IMR-90 (cell line): ENCODE results near the gene TRIM5. TPM values are rescaled to one million over a fixed set of nuclear protein-coding genes. Genes with fewer than 3 reads are reported as not detected.

Experiments
- ATAC-seq: fragments of 200-7000 bp; cut with Tn5 transposase; 2 replicates; pipeline ENCODE4 v1.9.1; 2020; ENCODE audit warnings: low read depth, mild to moderate bottlenecking, moderate library complexity
- BruUV-seq: library from RNA; stranded (reverse); fragments of 400-500 nt; replicated peaks from 2 replicates; lab custom pipeline; 2021; lab: Mats Ljungman, UMichigan
- CTCF ChIA-PET: fragments of 300-600 bp; formaldehyde crosslinking; extraction: SDS; loops from one replicate; lab custom pipeline; 2021; ENCODE audit warnings: antibody characterized with exemption; lab: Yijun Ruan, JAX
- POLR2A ChIA-PET: fragments of 300-600 bp; sonication (Branson Sonifier 250); formaldehyde crosslinking; loops from one replicate; lab custom pipeline; 2022; ENCODE audit warnings: antibody characterized with exemption; ENCODE audit not compliant: unreplicated experiment; lab: Charles Lee
- DNase-seq: peaks from one replicate; pipeline ENCODE4 v3.0.0; 2013
- H2AFZ ChIP-seq: replicated peaks from 2 replicates; pipeline ENCODE3; 2013; ENCODE audit warnings: low read length, mild to moderate bottlenecking; ENCODE audit not compliant: poor library complexity
- H2AK5ac ChIP-seq: 2 replicates; pipeline ENCODE4 v1.6.1; 2013; ENCODE audit warnings: low read depth, low read length, inconsistent platforms
- H2AK9ac ChIP-seq: replicated peaks from 2 replicates; pipeline ENCODE3; 2013; ENCODE audit warnings: mild to moderate bottlenecking, low read depth, low read length, moderate library complexity; ENCODE audit not compliant: poor library complexity
- H2BK120ac ChIP-seq: 2 replicates; pipeline ENCODE4 v1.6.1; 2013; ENCODE audit warnings: low read depth, low read length, inconsistent platforms
- H2BK15ac ChIP-seq: 3 replicates; pipeline ENCODE4 v1.6.1; 2013; ENCODE audit warnings: low read depth, low read length, inconsistent platforms
- H2BK20ac ChIP-seq: 2 replicates; pipeline ENCODE4 v1.6.1; 2013; ENCODE audit warnings: low read depth, mild to moderate bottlenecking, inconsistent platforms, low read length, moderate library complexity
- H2BK5ac ChIP-seq: 2 replicates; pipeline ENCODE4 v1.6.1; 2013; ENCODE audit warnings: mild to moderate bottlenecking, low read depth, low read length, inconsistent platforms; ENCODE audit not compliant: poor library complexity, severe bottlenecking
- H3K14ac ChIP-seq: replicated peaks from 2 replicates; pipeline ENCODE4 v1.6.1; 2013; ENCODE audit warnings: low read depth, low read length, inconsistent platforms
- H3K18ac ChIP-seq: 2 replicates; pipeline ENCODE4 v1.6.1; 2013; ENCODE audit warnings: low read depth, low read length, control low read depth
- H3K23ac ChIP-seq: 2 replicates; pipeline ENCODE4 v1.6.1; 2013; ENCODE audit warnings: low read depth, low read length, inconsistent platforms
- H3K27ac ChIP-seq: 2 replicates; pipeline ENCODE4 v1.5.1; 2013; ENCODE audit warnings: mild to moderate bottlenecking, control low read depth, low read length; ENCODE audit not compliant: insufficient read depth
- H3K27me3 ChIP-seq: 2 replicates; pipeline ENCODE4 v1.6.1; 2013; ENCODE audit warnings: low read length; ENCODE audit not compliant: control insufficient read depth, insufficient read depth
- H3K36me3 ChIP-seq: 2 replicates; pipeline ENCODE4 v1.6.1; 2013; ENCODE audit warnings: low read length, mixed read lengths; ENCODE audit not compliant: control insufficient read depth, insufficient read depth
- H3K4ac ChIP-seq: 2 replicates; pipeline ENCODE4 v1.6.1; 2013; ENCODE audit warnings: low read depth, low read length, inconsistent platforms
- H3K4me1 ChIP-seq: 2 replicates; pipeline ENCODE4 v1.6.1; 2013; ENCODE audit warnings: low read length, mixed read lengths; ENCODE audit not compliant: control insufficient read depth, insufficient read depth
- H3K4me2 ChIP-seq: 2 replicates; pipeline ENCODE4 v1.6.1; 2013; ENCODE audit warnings: low read depth, mild to moderate bottlenecking, control low read depth, low read length, moderate library complexity
- H3K4me3 ChIP-seq: 2 replicates; pipeline ENCODE4 v1.5.1; 2013; ENCODE audit warnings: low read depth, mild to moderate bottlenecking, control low read depth, low read length, moderate library complexity; ENCODE audit not compliant: insufficient read depth
- H3K56ac ChIP-seq: 2 replicates; pipeline ENCODE4 v1.6.1; 2013; ENCODE audit warnings: low read length, inconsistent platforms; ENCODE audit not compliant: insufficient read depth; ENCODE audit errors: extremely low read depth
- H3K79me1 ChIP-seq, 2 experiments: 2 replicates each; pipeline ENCODE4 v1.6.1; 2013; ENCODE audit warnings: low read length in 2 of 2, inconsistent platforms in 1 of 2, low read depth in 1 of 2
- H3K9ac ChIP-seq: 2 replicates; pipeline ENCODE4 v1.6.1; 2013; ENCODE audit warnings: low read depth, low read length, control low read depth
- H3K9me1 ChIP-seq: 2 replicates; pipeline ENCODE4 v1.6.1; 2013; ENCODE audit warnings: low read length, inconsistent platforms; ENCODE audit not compliant: insufficient read depth
- H3K9me3 ChIP-seq: 2 replicates; pipeline ENCODE4 v1.6.1; 2013; ENCODE audit warnings: low read length; ENCODE audit not compliant: control insufficient read depth, insufficient read depth
- H4K20me1 ChIP-seq: 2 replicates; pipeline ENCODE4 v1.6.1; 2013; ENCODE audit warnings: low read length, inconsistent platforms; ENCODE audit not compliant: insufficient read depth
- H4K5ac ChIP-seq: 2 replicates; pipeline ENCODE4 v1.6.1; 2013; ENCODE audit warnings: mild to moderate bottlenecking, low read depth, low read length, control low read depth
- H4K8ac ChIP-seq, 2 experiments: 2 replicates each; pipeline ENCODE4 v1.6.1; 2013; ENCODE audit warnings: low read depth in 2 of 2, low read length in 2 of 2, control low read depth in 1 of 2, inconsistent platforms in 1 of 2
- H4K91ac ChIP-seq: 2 replicates; pipeline ENCODE4 v1.6.1; 2013; ENCODE audit warnings: low read depth, low read length, inconsistent platforms; ENCODE audit not compliant: insufficient read depth
- BHLHE40 ChIP-seq: fragments of 150-350 bp; IDR thresholded peaks from 2 replicates; pipeline ENCODE4 v1.6.1; 2016; ENCODE audit warnings: mild to moderate bottlenecking, low read depth, low read length
- CEBPB ChIP-seq: IDR thresholded peaks from 2 replicates; pipeline ENCODE4 v1.6.1; 2012; ENCODE audit warnings: low read depth, low read length, improper control_type of control experiment
- CHD1 ChIP-seq: IDR thresholded peaks from 2 replicates; pipeline ENCODE4 v1.6.1; 2012; ENCODE audit warnings: low read depth, low read length, improper control_type of control experiment
- ELK1 ChIP-seq: fragments of 150-350 bp; IDR thresholded peaks from 2 replicates; pipeline ENCODE4 v1.6.1; 2016; ENCODE audit warnings: low read depth, mild to moderate bottlenecking, low read length, moderate library complexity, borderline replicate concordance
- FOS ChIP-seq: fragments of 150-350 bp; IDR thresholded peaks from 2 replicates; pipeline ENCODE4 v1.6.1; 2016; ENCODE audit warnings: low read depth, low read length
- NFE2L2 ChIP-seq: fragments of 150-350 bp; IDR thresholded peaks from 2 replicates; pipeline ENCODE4 v1.6.1; 2016; ENCODE audit warnings: low read depth, mild to moderate bottlenecking, low read length
- POLR2A ChIP-seq: IDR thresholded peaks from 2 replicates; pipeline ENCODE4 v1.6.1; 2012; ENCODE audit warnings: mild to moderate bottlenecking, low read depth, low read length
- RAD21 ChIP-seq: IDR thresholded peaks from 2 replicates; pipeline ENCODE4 v1.6.1; 2012; ENCODE audit warnings: low read length, improper control_type of control experiment
- RCOR1 ChIP-seq: IDR thresholded peaks from 2 replicates; pipeline ENCODE4 v1.6.1; 2012; ENCODE audit warnings: mild to moderate bottlenecking, low read length, improper control_type of control experiment; ENCODE audit not compliant: insufficient replicate concordance
- RFX5 ChIP-seq: IDR thresholded peaks from 2 replicates; pipeline ENCODE4 v1.8.0; 2012; ENCODE audit warnings: low read depth, mild to moderate bottlenecking, low read length, moderate library complexity
- SMC3 ChIP-seq: fragments of 150-350 bp; IDR thresholded peaks from 2 replicates; pipeline ENCODE4 v1.6.1; 2016; ENCODE audit warnings: low read depth, mild to moderate bottlenecking, antibody characterized with exemption, low read length, moderate library complexity
- USF2 ChIP-seq: fragments of 150-350 bp; IDR thresholded peaks from 2 replicates; pipeline ENCODE4 v1.6.1; 2017; ENCODE audit warnings: mild to moderate bottlenecking, antibody characterized with exemption, low read length, low read depth
- WGBS, 2 experiments: methylation state at CpG; one replicate each; pipeline versions ENCODE4 v1.1.5 to v1.1.7; 2013; ENCODE audit warnings: missing lambda C conversion rate in 2 of 2; ENCODE audit not compliant: insufficient read length in 1 of 2; ENCODE audit errors: extremely low coverage in 2 of 2; 5-methylcytosine and 5-hydroxymethylcytosine counted together
- dilution Hi-C: fragments of 300-500 bp; cut with HindIII; formaldehyde crosslinking; loops from one replicate; pipeline ENCODE4 v1.14.3; 2018; ENCODE audit warnings: low sequenced_read_pairs; ENCODE audit not compliant: unreplicated experiment
- in situ Hi-C: fragments of 300-500 bp; cut with MboI; formaldehyde crosslinking; loops from 3 replicates; pipeline ENCODE4 v1.14.3; 2019; ENCODE audit warnings: low sequenced_read_pairs, inconsistent platforms, mixed read lengths
- intact Hi-C: fragments of 100-400 bp; cut with micrococcal nuclease; formaldehyde crosslinking; loops from 2 replicates; pipeline ENCODE4 v1.10.0; 2022
- polyA plus RNA-seq, 3 experiments: library from polyadenylated mRNA; depleted of rRNA; stranded (reverse); fragments of >200 nt; gene quantifications; 2 replicates each; pipeline ENCODE4 v1.2.3, GENCODE V29; 2012; ENCODE audit warnings: low replicate concordance in 1 of 3
- total RNA-seq: library from RNA; depleted of rRNA; stranded (reverse); fragments of >200 nt; gene quantifications from 2 replicates; pipeline ENCODE4 v1.2.3, GENCODE V29; 2012

The TRIM5 gene
- total and polyA plus RNA-seq, 2 of the 4 experiments (the other 2 are of a cell fraction) = 32.6 to 49.1 TPM

GRCh38 chr11:5689551-5689983 lies 4.7 kb upstream of the TRIM5 start, which contains the start of gene TRIM22:
Gene TRIM22, plus strand, starts transcription at chr11:5689790. Its CDS starts 6,443 bp downstream, at chr11:5696233.
- no peaks in the 10 kb centered on the region for H4K20me1 ChIP-seq
- no peaks in the 10 kb centered on the region for H3K27me3 ChIP-seq
- peak within 1 kb of the TSS; percentile 99 for H3K18ac ChIP-seq
- peak; percentile 71 for DNase-seq
- no CpG with 5 or more reads among the region's 2 CpGs for WGBS, 2 experiments
- intact Hi-C loops = loop anchor here (10.0 kb wide), 1 partner anchor 325 kb away; no protein-coding TSS in a partner anchor
- peaks cover 13 to 24% of the 10 kb centered on the region in 2 experiments for H3K79me1 ChIP-seq
- peak within 1 kb of the TSS; percentile 92 for H2BK5ac ChIP-seq
- H4K5ac ChIP-seq = peak within 1 kb of the TSS; percentile 99
- peak within 1 kb of the TSS; percentile 77; the same call in 1 of the 2 replicates for H2AK5ac ChIP-seq
- peaks cover 5% of the 10 kb centered on the region for H3K4me1 ChIP-seq
- peak within 1 kb of the TSS; percentile 71 for H3K4me3 ChIP-seq
- CTCF ChIA-PET = interaction anchor here (1.0 kb wide), 1 partner anchor 92 kb away, joined by 3 read pairs; no protein-coding TSS in a partner anchor
- H3K9me1 ChIP-seq = no peaks in the 10 kb centered on the region; the same call in 1 of the 2 replicates
- H3K4ac ChIP-seq = peak within 1 kb of the TSS; percentile 92
- peak within 1 kb of the TSS; percentile 90 for H2AK9ac ChIP-seq
- H3K27ac ChIP-seq = peak within 1 kb of the TSS; percentile 94
- H2BK20ac ChIP-seq = peak within 1 kb of the TSS; percentile 95
- H2BK15ac ChIP-seq = peak within 1 kb of the TSS; percentile 20; the same call in 2 of the 3 replicates
- peak within 1 kb of the TSS; percentile 89 to 99 for H4K8ac ChIP-seq
- no peak for TF ChIP-seq BHLHE40
- no peak for TF ChIP-seq CEBPB
- TF ChIP-seq CHD1 = no peak
- no peak for TF ChIP-seq NFE2L2
- TF ChIP-seq ELK1 = no peak
- TF ChIP-seq RAD21 = no peak
- TF ChIP-seq FOS = no peak
- no peak; the same call in 1 of the 2 replicates for TF ChIP-seq POLR2A
- no peak for TF ChIP-seq RFX5
- TF ChIP-seq RCOR1 = no peak
- no peak for TF ChIP-seq SMC3
- no peak for TF ChIP-seq USF2
- H2AFZ ChIP-seq = peak within 1 kb of the TSS; percentile 81
- ATAC-seq = peak; percentile 42
- H4K91ac ChIP-seq = peak within 1 kb of the TSS; percentile 96
- H3K9ac ChIP-seq = peak within 1 kb of the TSS; percentile 91
- in situ Hi-C loops = loop anchor here (5.0 to 25.0 kb wide), 2 partner anchors 67 to 673 kb away; no protein-coding TSS in a partner anchor
- dilution Hi-C loops = no loop called here
- H3K23ac ChIP-seq = peak within 1 kb of the TSS; percentile 98
- H3K9me3 ChIP-seq = no peaks in the 10 kb centered on the region
- peak within 1 kb of the TSS; percentile 94 for H3K14ac ChIP-seq
- H3K36me3 ChIP-seq = peaks cover 2% of the 10 kb centered on the region
- peak within 1 kb of the TSS; percentile 98 for H3K4me2 ChIP-seq
- POLR2A ChIA-PET = interaction anchor here (1.0 to 1.4 kb wide), 2 partner anchors 10 to 65 kb away, joined by 3 to 4 read pairs; partner anchors contain the start of gene TRIM34
- BruUV-seq = no TSS peak
- H2BK120ac ChIP-seq = peak within 1 kb of the TSS; percentile 98
- H3K56ac ChIP-seq = peak within 1 kb of the TSS; percentile 85
